HG02852 (cell line): ENCODE results near the gene PURA.
A peak's percentile ranks its signal among the peaks of the same experiment; 100 is the strongest.

Experiments used
- ATAC-seq: cut with Tn5 transposase; IDR thresholded peaks from one replicate; pipeline ENCODE4 v1.9.1; 2021; ENCODE audit warnings: mild to moderate bottlenecking, moderate library complexity; ENCODE audit not compliant: unreplicated experiment

The PURA gene

DNA sequence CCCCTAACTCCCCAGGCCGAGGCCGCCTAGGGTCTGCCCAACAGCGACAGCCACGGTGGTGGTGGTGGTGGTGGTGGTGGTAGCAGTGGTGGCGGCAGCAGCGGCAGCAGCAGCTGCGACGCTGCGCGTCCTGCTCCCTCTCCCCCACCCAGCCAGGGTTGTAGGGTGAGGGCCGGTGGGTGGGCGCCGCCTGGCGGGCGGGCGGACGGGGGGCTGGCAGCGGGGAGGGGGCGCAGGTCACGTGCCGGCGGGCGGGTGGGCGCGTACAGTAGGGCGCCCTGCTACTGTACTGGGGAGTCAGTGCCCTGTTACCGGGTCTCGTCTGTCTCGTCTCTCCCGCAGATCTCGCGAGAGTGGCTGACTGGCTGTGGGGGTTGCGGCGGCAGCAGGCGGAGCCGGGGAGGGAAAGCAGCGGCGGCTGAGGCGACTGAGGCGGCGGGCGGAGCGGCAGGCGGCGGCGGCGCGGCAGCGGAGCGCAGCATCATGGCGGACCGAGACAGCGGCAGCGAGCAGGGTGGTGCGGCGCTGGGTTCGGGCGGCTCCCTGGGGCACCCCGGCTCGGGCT lies at the start of gene PURA:
PURA (plus strand) TSS at position 411 of the 565 bp plus-strand sequence; CDS start at position 484, 73 bp downstream.
- peak; percentile 86 for ATAC-seq

DNA sequence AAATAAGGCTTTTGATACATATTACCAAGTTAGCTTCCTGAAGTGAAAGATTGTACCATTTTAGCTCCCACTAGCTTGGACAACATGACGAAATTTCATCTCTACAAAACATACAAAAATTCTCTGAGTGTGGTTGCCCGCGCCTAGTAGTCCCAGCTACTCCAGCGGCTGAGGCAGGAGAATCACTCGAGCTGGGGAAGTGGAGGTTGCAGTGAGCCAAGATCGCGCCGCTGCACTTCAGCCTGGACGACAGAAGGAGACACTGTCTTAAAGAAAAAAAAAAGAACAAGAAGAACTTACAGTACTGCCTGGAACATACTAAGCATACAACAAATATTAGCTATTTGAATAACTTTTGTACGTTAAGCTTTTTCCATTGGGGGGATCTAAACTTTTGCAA lies 41.1 kb upstream of the PURA start:
- no peak for ATAC-seq

DNA sequence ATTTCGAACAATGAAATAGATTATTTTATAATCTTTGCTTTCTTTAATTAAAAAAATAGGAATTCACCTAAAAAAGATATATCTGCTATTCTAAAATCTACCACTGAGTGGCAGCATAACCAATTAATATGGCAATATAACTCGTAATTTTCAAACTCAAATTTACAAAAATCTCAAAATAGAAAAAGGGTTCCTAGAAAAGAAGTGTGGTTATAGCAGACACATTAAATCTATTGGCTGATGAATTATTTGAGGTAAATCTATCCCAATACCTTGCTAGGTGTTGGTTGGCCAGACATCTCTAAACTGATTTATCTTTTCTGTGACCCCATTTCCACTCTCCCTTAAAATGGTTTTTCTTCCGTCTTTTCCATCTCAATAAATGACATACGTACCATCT lies 40.6 kb upstream of the PURA start:
- no peak for ATAC-seq

DNA sequence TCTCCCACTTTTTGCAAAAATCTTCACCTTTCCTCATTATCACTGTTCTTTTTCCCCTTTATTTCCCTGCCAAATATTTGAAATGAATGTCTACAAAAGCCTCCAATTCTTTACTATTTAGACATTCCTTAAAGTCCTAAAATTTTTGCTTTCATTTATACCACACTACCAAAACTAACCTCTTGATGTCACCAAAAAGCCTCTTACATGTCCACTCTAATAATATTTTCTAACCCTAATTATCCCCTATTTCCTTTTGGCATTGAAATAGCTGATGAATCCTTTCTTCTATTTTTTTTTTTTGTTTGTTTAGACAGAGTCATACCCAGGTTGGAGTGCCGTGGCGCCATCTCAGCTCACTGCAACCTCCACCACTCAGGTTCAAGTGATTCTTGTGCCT lies 38.5 kb upstream of the PURA start:
- no peak for ATAC-seq

DNA sequence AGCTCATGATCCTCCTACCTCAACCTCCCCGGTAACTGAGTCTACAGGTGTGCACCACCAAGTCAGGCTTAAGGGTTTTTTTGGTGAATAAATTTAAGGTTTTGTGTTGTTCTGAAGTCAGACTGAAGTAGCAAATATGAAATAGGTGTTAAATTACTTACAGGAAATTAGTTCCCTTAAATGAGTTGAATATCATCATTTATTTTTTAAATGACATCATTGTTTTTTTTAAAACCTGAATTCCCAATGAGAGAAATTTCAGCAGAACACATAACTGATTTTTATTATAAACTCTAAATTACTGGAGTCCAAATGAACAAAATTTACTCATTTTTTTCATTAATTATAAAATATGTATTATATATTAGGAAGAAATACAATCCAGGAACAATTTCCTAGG lies 37.8 kb upstream of the PURA start:
- no peak for ATAC-seq

DNA sequence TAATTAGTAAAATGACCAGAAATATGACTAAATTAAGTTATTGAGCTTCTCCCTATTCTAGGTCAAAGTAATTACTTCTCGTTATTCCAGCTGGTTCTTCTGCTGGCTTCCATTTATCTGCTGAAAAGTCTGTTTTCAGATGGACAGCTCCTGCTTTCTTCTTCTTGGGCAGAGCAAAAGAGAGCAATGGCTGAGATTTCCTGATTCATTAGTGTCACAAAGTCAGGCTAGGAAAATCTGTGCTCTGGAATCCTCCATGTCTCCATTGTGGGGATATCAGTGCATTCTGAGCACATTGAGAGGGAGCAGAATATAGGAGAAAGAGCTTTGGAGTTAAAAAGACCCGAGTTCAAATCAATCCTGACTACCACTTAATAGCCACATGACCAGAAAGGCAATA lies 37.1 kb upstream of the PURA start:
- ATAC-seq, result no peak

DNA sequence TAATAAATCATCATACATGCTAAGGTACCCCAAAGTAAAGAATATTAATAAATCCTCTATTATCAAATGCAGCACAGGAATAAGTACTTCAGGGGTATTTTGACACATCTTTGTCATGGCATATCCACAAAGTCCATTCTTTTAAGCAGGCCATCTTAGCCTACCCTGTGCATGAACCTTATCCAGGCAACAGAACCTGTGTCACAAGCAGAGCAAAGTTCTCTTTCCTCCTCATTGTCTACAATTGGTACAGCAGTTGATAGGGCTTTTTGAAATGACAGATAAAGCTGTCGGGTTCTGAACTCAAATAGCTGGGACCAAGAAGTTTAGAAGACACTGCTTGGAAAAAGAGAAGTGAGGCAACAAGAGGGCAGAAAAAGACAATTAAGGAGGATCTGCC lies 30.8 kb upstream of the PURA start:
- ATAC-seq, result no peak

DNA sequence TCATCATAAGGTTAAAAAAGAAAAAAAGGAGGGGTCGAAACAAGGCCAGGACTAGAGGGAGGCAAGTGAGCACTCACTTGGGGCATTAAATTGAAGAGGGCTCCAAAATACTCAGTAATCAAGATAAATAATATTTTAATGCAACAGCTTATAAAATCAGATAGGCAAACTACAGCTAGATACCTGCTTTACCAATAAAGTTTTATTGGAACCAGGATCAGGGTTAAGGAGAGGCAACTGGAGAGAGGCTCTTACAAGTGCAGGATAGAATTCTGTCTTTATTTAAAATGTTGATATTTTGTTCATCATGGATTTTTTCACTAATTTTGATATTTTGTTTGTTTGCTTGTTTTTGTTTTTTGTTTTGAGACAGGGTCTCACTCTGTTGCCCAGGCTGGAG lies 30.3 kb upstream of the PURA start:
- no peak for ATAC-seq

DNA sequence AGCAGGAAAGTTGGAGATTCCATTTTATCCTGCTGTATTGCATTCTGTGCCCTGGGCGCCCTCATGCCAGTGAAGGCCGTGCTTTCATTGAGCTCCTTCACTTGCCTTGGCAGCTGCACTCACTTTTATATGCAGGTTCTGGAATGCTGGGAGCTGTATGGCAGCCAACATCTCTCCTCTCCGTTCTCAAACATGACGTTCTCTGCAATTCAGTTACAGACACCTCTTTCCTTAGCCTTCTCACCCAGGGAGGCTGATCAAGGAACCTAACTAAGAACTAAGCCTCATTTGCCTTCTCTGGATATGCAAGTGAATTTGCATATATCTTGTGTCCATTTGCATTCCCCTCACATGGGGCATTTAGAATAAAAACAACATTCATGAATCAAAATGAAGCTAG lies 29.4 kb upstream of the PURA start:
- no peak for ATAC-seq

DNA sequence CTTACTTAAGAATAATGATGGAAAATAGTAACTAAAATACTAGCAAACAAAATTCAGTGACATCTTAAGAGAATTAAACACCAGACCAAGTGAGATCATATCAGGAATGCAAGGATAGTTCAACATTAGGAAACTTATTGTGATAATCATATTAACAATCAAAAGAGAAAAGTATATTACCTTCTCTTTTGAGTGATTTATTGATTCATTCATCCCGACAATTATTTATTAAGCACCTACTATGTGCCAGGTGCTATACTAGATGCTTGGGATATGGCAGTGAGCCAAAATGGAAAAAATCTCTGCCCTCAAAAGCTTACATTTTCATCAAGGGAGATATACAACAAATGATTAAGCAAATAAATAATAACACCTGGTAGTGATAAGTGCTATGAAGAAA lies 23.7 kb upstream of the PURA start:
- no peak for ATAC-seq

DNA sequence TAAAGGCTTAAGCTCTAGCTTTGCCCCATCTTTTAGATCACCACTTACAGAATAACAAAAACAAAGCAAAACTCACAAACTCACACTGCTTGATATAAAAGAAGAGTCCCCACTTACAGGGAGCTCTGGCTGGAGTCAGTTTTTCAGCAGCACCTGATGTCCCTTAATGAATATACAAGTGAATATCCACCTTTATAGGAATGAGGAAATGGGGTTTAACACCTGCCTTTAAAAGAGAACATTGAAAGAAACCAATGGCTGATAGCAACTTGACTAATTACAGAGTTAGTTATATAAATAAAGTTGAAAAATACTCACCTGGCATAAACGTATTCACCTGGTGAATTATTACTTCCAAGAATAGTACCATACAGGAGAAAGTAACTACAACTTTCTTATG lies 20.7 kb upstream of the PURA start:
- no peak for ATAC-seq

DNA sequence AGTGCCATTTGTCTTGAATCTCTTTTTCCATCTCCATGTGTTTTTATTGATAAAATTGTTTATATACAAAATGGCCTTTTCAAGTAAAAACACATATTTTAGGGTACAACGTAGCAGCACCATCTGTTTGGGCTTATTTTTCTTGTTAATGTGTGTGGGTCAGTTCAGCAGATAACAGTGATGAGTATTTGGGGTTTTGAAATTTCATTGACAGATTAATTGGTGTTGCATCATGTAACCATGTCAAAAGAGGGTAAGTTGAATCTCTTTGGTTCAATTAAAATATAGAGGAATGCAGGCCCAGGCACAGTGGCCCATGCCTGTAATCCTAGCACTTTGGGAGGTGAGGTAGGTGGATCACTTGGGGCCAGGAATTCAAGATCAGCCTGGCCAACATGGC lies 20.0 kb upstream of the PURA start:
- no peak for ATAC-seq

DNA sequence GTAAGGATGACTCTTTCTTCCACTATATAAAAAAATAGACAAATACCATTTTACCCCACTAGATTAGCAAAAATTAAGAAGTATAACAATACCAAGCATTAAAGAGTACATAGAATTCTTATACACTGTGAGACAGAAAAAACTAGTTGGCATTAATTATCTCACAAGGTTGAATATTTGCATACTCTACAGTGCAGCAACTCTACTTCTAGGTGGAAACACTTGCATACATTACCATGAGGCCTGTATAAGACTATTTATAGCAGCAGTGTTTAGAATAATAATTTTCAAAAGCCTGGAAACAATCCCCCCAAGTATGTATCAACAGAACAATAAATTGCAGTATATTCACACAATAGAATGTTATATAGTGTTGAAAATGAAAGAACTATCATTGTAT lies 19.0 kb upstream of the PURA start:
- no peak for ATAC-seq

DNA sequence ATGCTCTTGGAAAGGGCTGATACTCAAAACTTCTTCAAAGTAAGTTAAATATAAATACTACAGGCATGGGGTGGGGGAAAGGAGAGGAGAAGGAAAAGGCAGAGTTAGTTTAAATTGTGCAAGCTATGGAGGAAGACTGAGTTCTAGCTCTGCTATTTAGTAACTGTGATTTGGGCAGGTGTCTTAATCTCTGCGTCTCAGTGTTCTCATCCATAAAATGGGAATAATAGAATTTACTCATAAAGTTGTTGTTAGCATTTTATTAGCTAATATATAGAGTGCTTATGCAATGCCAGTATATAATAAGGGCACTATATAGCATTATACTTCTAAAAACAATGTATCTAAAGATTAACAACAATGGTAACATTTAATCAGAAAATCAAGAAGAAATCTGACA lies 12.7 kb upstream of the PURA start:
- no peak for ATAC-seq

DNA sequence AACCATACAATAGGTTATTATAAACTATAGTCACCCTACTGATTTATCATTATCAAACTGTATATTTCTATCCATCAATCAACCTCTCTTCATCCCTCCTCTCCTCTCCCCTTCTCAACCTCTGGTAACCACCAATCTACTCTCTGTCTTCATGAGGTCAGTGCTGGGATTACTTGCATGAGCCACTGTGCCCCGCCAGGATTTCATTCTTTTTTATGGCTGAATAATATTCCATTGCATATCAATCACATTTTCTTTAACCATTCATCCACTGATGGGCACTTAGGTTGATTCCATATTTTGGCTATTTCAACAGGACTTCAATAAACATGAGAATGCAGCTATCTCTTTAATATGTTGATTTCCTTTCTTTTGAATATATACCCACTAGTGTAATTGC lies 10.8 kb upstream of the PURA start:
- no peak for ATAC-seq

DNA sequence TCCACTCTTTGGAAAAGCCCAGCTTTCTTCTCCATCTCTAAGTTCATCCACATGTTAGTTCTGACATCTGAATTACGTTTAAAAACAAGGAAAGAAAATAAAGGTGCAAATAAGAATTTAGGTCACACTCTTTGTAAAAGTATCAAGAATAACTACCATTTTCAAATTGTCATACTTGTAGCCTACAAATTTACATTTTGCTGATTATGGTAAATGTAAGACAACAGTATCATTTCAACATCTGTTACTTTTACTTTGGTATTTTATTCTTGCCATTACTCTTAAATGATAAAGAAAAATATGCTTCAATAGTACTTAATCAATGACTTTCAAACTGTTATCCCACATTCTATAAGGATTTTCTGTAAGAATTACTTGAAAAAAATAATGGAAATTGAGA lies 9.8 kb upstream of the PURA start:
- no peak for ATAC-seq

DNA sequence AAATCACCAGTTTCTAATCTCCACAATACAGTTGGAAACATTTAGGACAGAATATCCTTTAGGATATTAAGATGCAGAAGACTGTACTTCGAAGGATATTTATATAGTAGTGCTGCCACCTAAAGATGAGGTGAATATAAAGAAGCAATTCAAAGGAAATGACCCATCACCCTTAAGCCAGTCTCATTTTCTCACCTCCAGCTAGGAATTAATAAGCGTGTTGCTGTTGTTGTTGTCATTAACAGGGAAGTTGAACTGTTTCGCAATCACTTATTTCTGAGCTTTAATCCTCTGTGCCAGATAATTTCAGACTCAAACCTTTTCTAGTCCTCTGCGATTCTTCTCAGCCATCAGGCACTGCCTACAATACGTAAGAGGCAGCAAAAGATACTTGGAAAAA lies 7.8 kb upstream of the PURA start:
- ATAC-seq, result no peak

DNA sequence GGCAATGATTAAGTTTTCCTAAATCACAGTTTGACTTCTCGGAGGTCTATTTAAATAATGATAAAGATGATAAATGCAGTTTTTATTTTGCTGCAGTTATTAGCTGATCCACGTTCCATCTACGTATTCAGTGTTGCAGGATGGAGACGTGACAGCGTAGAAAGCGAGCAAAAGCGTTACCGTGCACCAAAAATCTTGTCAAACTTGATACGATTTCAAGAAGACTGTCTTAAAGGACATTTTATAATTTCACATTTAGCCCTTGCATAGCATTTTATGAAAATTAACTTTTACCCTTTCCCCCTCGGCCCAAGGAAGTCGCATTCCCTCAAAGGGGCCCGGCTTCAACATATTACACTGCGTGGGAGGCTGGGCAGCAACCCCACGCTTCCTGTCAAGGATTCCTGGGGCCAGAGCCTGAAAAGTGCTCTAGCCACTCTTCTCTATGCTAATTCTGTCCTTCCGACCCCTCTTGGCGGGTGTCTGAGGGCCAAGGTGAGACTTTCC lies 7.1 kb upstream of the PURA start:
- ATAC-seq, result no peak

DNA sequence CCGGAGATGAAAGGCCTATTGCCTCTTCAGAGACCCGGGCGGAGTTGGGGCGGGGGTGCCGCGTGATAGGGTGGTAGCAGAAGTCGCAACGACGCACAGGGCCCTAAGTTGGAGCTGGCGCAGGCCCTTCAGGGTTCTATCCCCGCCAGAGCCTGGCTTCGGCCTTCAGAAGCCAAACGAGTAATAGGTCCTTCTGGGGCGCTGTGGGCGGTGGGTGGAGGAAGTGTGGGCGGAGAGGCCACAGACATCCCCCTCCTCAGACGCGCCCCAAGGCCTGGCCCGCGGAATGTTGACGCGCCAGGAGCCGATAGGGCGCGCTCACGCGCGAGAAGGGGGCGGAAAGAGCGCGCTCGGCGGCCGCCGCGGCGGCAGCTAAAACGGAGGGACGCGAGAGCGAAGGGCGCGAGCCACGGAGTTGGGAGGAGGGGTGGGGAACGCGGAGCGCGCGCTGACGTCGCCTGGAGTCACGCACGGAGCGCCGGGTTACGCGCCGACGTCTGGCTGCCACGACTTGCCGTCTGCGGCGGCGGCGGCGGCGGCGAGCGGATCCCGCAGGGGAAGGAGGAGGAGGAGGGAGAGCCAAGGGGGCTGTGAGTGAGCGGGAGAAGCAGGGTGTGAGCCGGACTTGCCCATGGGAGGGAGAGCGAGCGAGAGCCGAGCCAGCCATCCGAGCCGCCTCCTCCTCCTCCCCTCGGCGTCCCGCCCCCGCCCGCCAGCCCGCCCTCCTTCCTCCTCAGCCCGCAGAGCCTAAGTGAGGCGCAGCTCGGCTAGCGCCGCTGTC lies 6.4 kb upstream of the PURA start:
- peak; percentile 85 for ATAC-seq

DNA sequence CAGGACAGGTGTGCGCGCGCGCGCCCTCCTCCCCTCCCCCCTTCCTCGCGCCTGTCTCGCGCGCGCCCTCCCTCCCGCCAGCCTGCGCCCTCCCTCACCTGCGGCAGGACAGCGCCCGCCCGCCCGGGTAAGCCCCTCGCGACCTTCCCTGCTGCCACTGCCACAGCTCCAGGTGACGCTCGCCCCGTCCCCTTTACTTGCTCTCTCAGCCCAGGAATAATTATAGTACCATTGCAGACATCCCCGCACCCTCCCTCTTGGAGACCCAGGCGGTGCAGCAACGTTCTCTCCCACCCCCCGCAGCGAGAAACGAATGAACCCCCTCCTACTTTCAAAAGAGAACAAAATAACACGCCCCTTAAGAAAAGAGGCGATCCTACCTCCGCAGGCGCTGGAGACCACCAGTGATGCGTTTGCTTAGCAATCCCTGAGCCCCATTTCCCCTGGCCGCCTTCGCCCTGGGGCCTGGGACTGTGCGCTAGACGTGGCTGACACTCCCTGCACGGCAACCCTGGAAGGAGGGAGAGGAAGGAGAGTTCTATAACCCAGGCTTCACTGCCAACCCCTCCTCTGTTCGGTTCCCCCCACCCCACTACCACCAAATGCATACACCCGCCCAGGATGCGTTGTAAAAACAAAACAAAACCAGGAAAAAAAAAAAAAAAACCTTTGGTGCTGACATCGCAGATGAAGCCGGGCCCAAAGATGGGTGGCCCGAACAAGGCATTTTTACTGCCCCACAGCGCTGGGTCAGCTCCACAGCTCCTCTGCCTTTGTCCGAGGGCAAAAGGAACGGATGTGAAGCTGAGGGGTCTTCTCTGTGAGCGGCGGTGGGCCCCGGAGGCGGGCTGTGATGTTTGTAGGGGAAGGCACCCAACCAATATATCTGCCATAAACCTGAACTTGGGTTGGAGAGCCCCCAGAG lies 5.6 kb upstream of the PURA start:
- ATAC-seq, result no peak

DNA sequence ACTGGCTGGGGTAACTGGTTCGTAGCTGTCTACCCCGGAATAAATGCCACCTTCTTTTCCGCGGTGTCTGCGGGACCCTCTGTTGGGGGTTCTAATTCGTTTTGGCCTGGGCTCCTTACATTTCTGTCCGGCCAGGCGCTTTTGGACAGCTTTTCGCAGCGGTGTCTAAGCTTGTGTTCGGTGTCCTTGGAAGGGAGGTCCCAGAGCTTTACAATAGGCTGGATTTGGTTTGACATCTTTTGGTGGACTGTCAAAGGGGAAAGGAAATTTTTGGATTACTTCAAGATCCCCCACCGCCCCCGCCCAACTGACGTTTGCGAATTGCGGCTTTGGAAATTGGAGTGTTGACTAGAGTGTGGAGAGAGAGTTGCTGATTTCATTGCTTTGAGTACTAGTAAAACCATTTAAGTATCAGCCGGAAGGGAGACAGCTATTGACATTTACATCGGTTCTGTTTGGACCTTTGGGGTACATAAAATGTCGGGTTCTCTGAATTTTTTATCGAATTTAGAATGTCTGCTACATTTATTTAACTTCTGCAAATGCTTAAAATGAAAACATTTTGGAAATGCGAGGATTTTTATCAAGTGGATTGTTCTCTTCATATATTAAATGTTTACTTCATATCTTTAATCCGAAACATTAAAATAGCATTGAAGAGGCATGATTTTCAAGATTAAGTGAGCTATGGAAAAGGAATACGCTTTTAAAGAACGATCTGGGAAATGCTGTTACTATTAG lies 4.7 kb upstream of the PURA start:
- ATAC-seq, result no peak
